Measurements from ENCODE around the gene PLXNA3.

DNA sequence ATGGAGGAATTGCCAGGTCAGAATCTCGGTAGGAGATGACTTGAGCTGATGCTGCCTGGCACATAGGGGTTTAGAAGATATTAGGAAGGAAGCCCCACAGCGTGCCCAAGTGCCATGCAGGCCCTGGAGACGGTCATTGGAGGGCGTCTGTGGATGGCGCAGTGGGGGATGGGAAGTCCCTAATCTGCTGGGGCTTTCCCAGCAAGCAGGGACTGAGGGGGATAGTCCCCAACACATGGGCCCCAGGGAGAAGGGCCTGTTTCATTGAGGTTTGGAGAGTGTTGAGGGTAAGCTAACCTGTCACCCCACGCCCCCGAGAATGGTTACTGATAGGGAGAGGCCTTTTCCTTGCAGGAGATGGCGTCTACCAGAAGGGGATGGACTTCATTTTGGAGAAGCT lies 38.9 kb upstream of the PLXNA3 start:
- TF ChIP-seq, protein P1, sequence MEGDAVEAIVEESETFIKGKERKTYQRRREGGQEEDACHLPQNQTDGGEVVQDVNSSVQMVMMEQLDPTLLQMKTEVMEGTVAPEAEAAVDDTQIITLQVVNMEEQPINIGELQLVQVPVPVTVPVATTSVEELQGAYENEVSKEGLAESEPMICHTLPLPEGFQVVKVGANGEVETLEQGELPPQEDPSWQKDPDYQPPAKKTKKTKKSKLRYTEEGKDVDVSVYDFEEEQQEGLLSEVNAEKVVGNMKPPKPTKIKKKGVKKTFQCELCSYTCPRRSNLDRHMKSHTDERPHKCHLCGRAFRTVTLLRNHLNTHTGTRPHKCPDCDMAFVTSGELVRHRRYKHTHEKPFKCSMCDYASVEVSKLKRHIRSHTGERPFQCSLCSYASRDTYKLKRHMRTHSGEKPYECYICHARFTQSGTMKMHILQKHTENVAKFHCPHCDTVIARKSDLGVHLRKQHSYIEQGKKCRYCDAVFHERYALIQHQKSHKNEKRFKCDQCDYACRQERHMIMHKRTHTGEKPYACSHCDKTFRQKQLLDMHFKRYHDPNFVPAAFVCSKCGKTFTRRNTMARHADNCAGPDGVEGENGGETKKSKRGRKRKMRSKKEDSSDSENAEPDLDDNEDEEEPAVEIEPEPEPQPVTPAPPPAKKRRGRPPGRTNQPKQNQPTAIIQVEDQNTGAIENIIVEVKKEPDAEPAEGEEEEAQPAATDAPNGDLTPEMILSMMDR (IDR thresholded peaks at IDR 0.05): no peak
- TF ChIP-seq, protein P2, sequence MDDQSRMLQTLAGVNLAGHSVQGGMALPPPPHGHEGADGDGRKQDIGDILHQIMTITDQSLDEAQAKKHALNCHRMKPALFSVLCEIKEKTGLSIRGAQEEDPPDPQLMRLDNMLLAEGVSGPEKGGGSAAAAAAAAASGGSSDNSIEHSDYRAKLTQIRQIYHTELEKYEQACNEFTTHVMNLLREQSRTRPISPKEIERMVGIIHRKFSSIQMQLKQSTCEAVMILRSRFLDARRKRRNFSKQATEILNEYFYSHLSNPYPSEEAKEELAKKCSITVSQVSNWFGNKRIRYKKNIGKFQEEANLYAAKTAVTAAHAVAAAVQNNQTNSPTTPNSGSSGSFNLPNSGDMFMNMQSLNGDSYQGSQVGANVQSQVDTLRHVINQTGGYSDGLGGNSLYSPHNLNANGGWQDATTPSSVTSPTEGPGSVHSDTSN (IDR thresholded peaks at IDR 0.05): no peak
- TF ChIP-seq, protein P3, sequence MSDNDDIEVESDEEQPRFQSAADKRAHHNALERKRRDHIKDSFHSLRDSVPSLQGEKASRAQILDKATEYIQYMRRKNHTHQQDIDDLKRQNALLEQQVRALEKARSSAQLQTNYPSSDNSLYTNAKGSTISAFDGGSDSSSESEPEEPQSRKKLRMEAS (IDR thresholded peaks at IDR 0.05; ENCODE audit: low read depth): no peak
- no peak for TF ChIP-seq TAF1 (IDR thresholded peaks at IDR 0.05; ENCODE audit: borderline replicate concordance, low read depth, low read length)
- TF ChIP-seq, protein P4, sequence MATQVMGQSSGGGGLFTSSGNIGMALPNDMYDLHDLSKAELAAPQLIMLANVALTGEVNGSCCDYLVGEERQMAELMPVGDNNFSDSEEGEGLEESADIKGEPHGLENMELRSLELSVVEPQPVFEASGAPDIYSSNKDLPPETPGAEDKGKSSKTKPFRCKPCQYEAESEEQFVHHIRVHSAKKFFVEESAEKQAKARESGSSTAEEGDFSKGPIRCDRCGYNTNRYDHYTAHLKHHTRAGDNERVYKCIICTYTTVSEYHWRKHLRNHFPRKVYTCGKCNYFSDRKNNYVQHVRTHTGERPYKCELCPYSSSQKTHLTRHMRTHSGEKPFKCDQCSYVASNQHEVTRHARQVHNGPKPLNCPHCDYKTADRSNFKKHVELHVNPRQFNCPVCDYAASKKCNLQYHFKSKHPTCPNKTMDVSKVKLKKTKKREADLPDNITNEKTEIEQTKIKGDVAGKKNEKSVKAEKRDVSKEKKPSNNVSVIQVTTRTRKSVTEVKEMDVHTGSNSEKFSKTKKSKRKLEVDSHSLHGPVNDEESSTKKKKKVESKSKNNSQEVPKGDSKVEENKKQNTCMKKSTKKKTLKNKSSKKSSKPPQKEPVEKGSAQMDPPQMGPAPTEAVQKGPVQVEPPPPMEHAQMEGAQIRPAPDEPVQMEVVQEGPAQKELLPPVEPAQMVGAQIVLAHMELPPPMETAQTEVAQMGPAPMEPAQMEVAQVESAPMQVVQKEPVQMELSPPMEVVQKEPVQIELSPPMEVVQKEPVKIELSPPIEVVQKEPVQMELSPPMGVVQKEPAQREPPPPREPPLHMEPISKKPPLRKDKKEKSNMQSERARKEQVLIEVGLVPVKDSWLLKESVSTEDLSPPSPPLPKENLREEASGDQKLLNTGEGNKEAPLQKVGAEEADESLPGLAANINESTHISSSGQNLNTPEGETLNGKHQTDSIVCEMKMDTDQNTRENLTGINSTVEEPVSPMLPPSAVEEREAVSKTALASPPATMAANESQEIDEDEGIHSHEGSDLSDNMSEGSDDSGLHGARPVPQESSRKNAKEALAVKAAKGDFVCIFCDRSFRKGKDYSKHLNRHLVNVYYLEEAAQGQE (IDR thresholded peaks at IDR 0.05; ENCODE audit: low read depth, low read length): no peak

Measured in SK-N-SH (cell line).